GM13977 (cell line): ENCODE data around the gene CAPN13.

Experiments used
- DNase-seq: peaks from one replicate; pipeline ENCODE4 v3.0.0; 2012; ENCODE audit warnings: low spot score
- CTCF ChIP-seq: IDR thresholded peaks from 2 replicates; pipeline ENCODE4 v1.5.1; 2012; ENCODE audit warnings: mild to moderate bottlenecking, control low read depth; ENCODE audit not compliant: insufficient read depth; ENCODE audit errors: extremely low read depth, missing control alignments
- in situ Hi-C: fragments of 300-500 bp; cut with MboI; formaldehyde crosslinking; loops from one replicate; pipeline ENCODE4 v1.12.0; 2022; ENCODE audit warnings: low sequenced_read_pairs, low pct_unique_long_range_greater_than_20kb, mixed read lengths, inconsistent platforms; ENCODE audit not compliant: unreplicated experiment

The CAPN13 gene

GRCh38 chr2:30807249-30807648 lies at the start of gene CAPN13:
CAPN13 (minus strand) TSS chr2:30807446; CDS start chr2:30787325, 20,121 bp downstream.
- DNase-seq: no peak
- in situ Hi-C loops: no loop called here
- no peak for TF ChIP-seq CTCF

- DNase-seq: no peak
- TF ChIP-seq CTCF: no peak
- in situ Hi-C loops: no loop called here
These were observed 40.6 kb upstream of the CAPN13 start for GRCh38 chr2:30847841-30848240.

GRCh38 chr2:30847329-30847728 lies 40.1 kb upstream of the CAPN13 start:
- no peak for TF ChIP-seq CTCF
- in situ Hi-C loops: no loop called here
- DNase-seq: no peak

- in situ Hi-C loops: no loop called here
- TF ChIP-seq CTCF: no peak
- no peak for DNase-seq
These were observed 21.3 kb upstream of the CAPN13 start for GRCh38 chr2:30828586-30828985.

GRCh38 chr2:30826916-30827315 lies 19.7 kb upstream of the CAPN13 start:
- DNase-seq: no peak
- in situ Hi-C loops: no loop called here
- TF ChIP-seq CTCF: no peak

GRCh38 chr2:30826481-30826880 lies 19.2 kb upstream of the CAPN13 start:
- DNase-seq: no peak
- in situ Hi-C loops: no loop called here
- no peak for TF ChIP-seq CTCF

- DNase-seq: no peak
- TF ChIP-seq CTCF: no peak
- in situ Hi-C loops: no loop called here
These were observed 16.2 kb upstream of the CAPN13 start for GRCh38 chr2:30823452-30823851.
